K562 (cell line): Measurements from ENCODE around the gene RNF224. TPM values are rescaled to one million over a fixed set of nuclear protein-coding genes. Genes with fewer than 3 reads are reported as not detected.

Experiments used
- CBX3 ChIP-seq, 2 experiments: IDR thresholded peaks; 1 replicate in 1 of 2; 2 replicates in 1 of 2; pipeline ENCODE4 v1.6.1; 2012; ENCODE audit warnings: inconsistent platforms in 2 of 2, low read length in 2 of 2, borderline replicate concordance in 1 of 2, control low read depth in 1 of 2
- ZNF445 ChIP-seq: fragments of 250-450 bp; sonication (Bioruptor Pico); IDR thresholded peaks from 2 replicates; pipeline ENCODE4 v1.4.0; 2020; ENCODE audit warnings: low read depth, mild to moderate bottlenecking, moderate library complexity
- polyA plus RNA-seq, 8 experiments: library from polyadenylated mRNA; depleted of rRNA in 4 of 8; stranded (reverse) in 5 of 8; unstranded in 3 of 8; fragments of >200 nt; fragmentation: Nextera tagmentation in 2 of 8; fragmentation: Illumina TruSeq in 1 of 8; extraction: Ambion mirVana in 2 of 8; extraction: Trizol in 1 of 8; gene quantifications; 2 replicates each; pipeline versions ENCODE4 v1.2.1 to v1.2.3, GENCODE V29; 2011 to 2014; ENCODE audit warnings: inconsistent platforms in 1 of 8, missing spikeins in 1 of 8
- total RNA-seq, 7 experiments: library from RNA; depleted of rRNA in 6 of 7; stranded (reverse); fragments of >200 nt in 6 of 7; fragmentation: Illumina TruSeq in 2 of 7; extraction: Trizol in 2 of 7; gene quantifications; 2 replicates each; pipeline versions ENCODE4 v1.2.1 to v1.2.3, GENCODE V29; 2011 to 2021; ENCODE audit warnings: low replicate concordance in 1 of 7

RNF224 gene
- total and polyA plus RNA-seq, 9 of the 15 experiments (the other 6 are each of a cell fraction or from before 2014, with no cell fraction given): not detected

DNA sequence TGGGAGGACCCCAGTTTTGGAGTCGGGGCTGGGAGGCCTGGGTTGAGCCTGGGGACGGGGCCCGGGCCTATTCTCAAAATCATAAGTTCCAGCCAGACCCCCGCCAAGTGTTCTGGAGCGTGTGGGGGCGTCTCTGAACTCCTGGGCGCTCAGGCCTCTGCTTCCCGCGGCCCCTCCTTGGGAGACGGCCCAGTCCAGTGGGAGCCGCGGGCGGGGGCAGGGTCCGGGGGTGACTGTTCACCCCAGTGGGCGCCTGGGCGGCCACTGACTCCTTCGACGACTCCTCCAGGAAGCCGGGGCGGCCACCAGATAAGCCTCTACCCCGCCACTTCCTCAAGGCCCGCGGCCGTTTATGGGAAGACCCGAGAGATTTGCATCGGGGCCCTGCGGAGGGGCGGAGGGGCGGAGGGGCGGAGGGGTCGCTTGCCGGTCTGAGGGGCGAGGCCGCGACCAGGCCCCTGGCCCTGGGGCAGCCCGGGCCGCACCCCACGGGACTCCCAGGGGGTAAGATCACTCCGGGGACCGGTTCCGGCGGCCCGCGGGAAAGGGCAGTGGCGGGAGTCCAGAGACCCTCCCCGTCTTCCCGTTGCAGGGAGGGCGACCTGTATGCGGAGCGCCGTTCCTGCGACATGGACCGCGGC is 50.9 kb downstream of the RNF224 start (continued):
- no peak for TF ChIP-seq ZNF445 (CRISPR knock-in tag)
- TF ChIP-seq CBX3 (IDR thresholded peaks at IDR 0.05; ENCODE audit: borderline replicate concordance in 1 of 2, low read length in 2 of 2): no peak

Other genes with a start within 250 kb of the RNF224 start
Only the 7 nearest of the 32 such genes appear.
- 37.6 and 56.5 TPM in 2 replicates for gene TMEM203, start 21.9 kb upstream of the RNF224 start, total RNA-seq (2014; rRNA removed)
- 34.2 and 35.7 TPM in 2 replicates for gene TMEM203, start 21.9 kb upstream of the RNF224 start, total RNA-seq (2014; rRNA removed; fragmentation: Illumina TruSeq; extraction: Trizol)
- gene TMEM203, start 21.9 kb upstream of the RNF224 start, total RNA-seq (2015; rRNA removed; fragmentation: Illumina TruSeq; extraction: Trizol): 37.4 and 38.2 TPM in 2 replicates
- 59.5 and 64.2 TPM in 2 replicates for gene TMEM203, start 21.9 kb upstream of the RNF224 start, total RNA-seq (2021)
- 40.5 and 45.9 TPM in 2 replicates for gene TMEM203, start 21.9 kb upstream of the RNF224 start, polyA plus RNA-seq (2011; rRNA removed)
- 38.7 and 46.8 TPM in 2 replicates for gene TMEM203, start 21.9 kb upstream of the RNF224 start, polyA plus RNA-seq (2014; fragmentation: Illumina TruSeq; extraction: Trizol)
- 10 to 100 TPM in 1 of 2 experiments, 1 to 10 TPM in 1; 8.8 to 13.6 TPM for gene TMEM203, start 21.9 kb upstream of the RNF224 start, polyA plus RNA-seq (2014; fragmentation: Nextera tagmentation; extraction: Ambion mirVana)
- 38.2 and 47.5 TPM in 2 replicates for gene TMEM203, start 21.9 kb upstream of the RNF224 start, polyA plus RNA-seq (2014; rRNA removed)
- 15.7 and 30.2 TPM in 2 replicates for gene NDOR1, start 21.8 kb upstream of the RNF224 start, total RNA-seq (2014; rRNA removed)
- 1.9 and 2.7 TPM in 2 replicates for gene NDOR1, start 21.8 kb upstream of the RNF224 start, total RNA-seq (2014; rRNA removed; fragmentation: Illumina TruSeq; extraction: Trizol)
- 11.0 and 11.3 TPM in 2 replicates for gene NDOR1, start 21.8 kb upstream of the RNF224 start, total RNA-seq (2015; rRNA removed; fragmentation: Illumina TruSeq; extraction: Trizol)
- 32.6 and 36.9 TPM in 2 replicates for gene NDOR1, start 21.8 kb upstream of the RNF224 start, total RNA-seq (2021)
- gene NDOR1, start 21.8 kb upstream of the RNF224 start, polyA plus RNA-seq (2011; rRNA removed): 5.6 and 11.5 TPM in 2 replicates
- gene NDOR1, start 21.8 kb upstream of the RNF224 start, polyA plus RNA-seq (2014; fragmentation: Illumina TruSeq; extraction: Trizol): 6.9 and 17.5 TPM in 2 replicates
- under 1 TPM; 0.06 TPM for gene NDOR1, start 21.8 kb upstream of the RNF224 start, polyA plus RNA-seq (2014; fragmentation: Nextera tagmentation; extraction: Ambion mirVana)
- gene NDOR1, start 21.8 kb upstream of the RNF224 start, polyA plus RNA-seq (2014; rRNA removed): 30.4 and 35.0 TPM in 2 replicates
- gene RNF208, start 5.3 kb upstream of the RNF224 start, total RNA-seq (2014; rRNA removed): 0.50 and 0.90 TPM in 2 replicates
- gene RNF208, start 5.3 kb upstream of the RNF224 start, total RNA-seq (2014; rRNA removed; fragmentation: Illumina TruSeq; extraction: Trizol): not detected in 2 replicates
- gene RNF208, start 5.3 kb upstream of the RNF224 start, total RNA-seq (2015; rRNA removed; fragmentation: Illumina TruSeq; extraction: Trizol): 0.47 and 0.49 TPM in 2 replicates
- gene RNF208, start 5.3 kb upstream of the RNF224 start, total RNA-seq (2021): 6.6 and 6.9 TPM in 2 replicates
- gene RNF208, start 5.3 kb upstream of the RNF224 start, polyA plus RNA-seq (2011; rRNA removed): 0.15 and 1.3 TPM in 2 replicates
- gene RNF208, start 5.3 kb upstream of the RNF224 start, polyA plus RNA-seq (2014; fragmentation: Illumina TruSeq; extraction: Trizol): 0.62 and 2.4 TPM in 2 replicates
- under 1 TPM in 1 of 2 experiments, not detected in 1; 0.18 TPM for gene RNF208, start 5.3 kb upstream of the RNF224 start, polyA plus RNA-seq (2014; fragmentation: Nextera tagmentation; extraction: Ambion mirVana)
- 3.1 and 5.1 TPM in 2 replicates for gene RNF208, start 5.3 kb upstream of the RNF224 start, polyA plus RNA-seq (2014; rRNA removed)
- gene CYSRT1, start 2.3 kb upstream of the RNF224 start, total RNA-seq (2014; rRNA removed): 0.41 and 0.73 TPM in 2 replicates
- gene CYSRT1, start 2.3 kb upstream of the RNF224 start, total RNA-seq (2014; rRNA removed; fragmentation: Illumina TruSeq; extraction: Trizol): not detected in 2 replicates
- gene CYSRT1, start 2.3 kb upstream of the RNF224 start, total RNA-seq (2015; rRNA removed; fragmentation: Illumina TruSeq; extraction: Trizol): 0.22 and 0.60 TPM in 2 replicates
- gene CYSRT1, start 2.3 kb upstream of the RNF224 start, total RNA-seq (2021): 0.22 and 0.60 TPM in 2 replicates
- 0.24 and 0.91 TPM in 2 replicates for gene CYSRT1, start 2.3 kb upstream of the RNF224 start, polyA plus RNA-seq (2011; rRNA removed)
- gene CYSRT1, start 2.3 kb upstream of the RNF224 start, polyA plus RNA-seq (2014; fragmentation: Illumina TruSeq; extraction: Trizol): 0.32 TPM in 1 of 2 replicates, not detected in the other
- gene CYSRT1, start 2.3 kb upstream of the RNF224 start, polyA plus RNA-seq (2014; fragmentation: Nextera tagmentation; extraction: Ambion mirVana): under 1 TPM in 1 of 2 experiments, not detected in 1; 0.04 TPM
- 0.15 and 1.4 TPM in 2 replicates for gene CYSRT1, start 2.3 kb upstream of the RNF224 start, polyA plus RNA-seq (2014; rRNA removed)
- gene SLC34A3, start 3.4 kb downstream of the RNF224 start, total RNA-seq (2014; rRNA removed): not detected in 2 replicates
- gene SLC34A3, start 3.4 kb downstream of the RNF224 start, total RNA-seq (2014; rRNA removed; fragmentation: Illumina TruSeq; extraction: Trizol): not detected in 2 replicates
- gene SLC34A3, start 3.4 kb downstream of the RNF224 start, total RNA-seq (2015; rRNA removed; fragmentation: Illumina TruSeq; extraction: Trizol): not detected in 2 replicates
- gene SLC34A3, start 3.4 kb downstream of the RNF224 start, total RNA-seq (2021): not detected in 2 replicates
- not detected in 2 replicates for gene SLC34A3, start 3.4 kb downstream of the RNF224 start, polyA plus RNA-seq (2011; rRNA removed)
- not detected in 2 replicates for gene SLC34A3, start 3.4 kb downstream of the RNF224 start, polyA plus RNA-seq (2014; fragmentation: Illumina TruSeq; extraction: Trizol)
- not detected for gene SLC34A3, start 3.4 kb downstream of the RNF224 start, polyA plus RNA-seq (2014; fragmentation: Nextera tagmentation; extraction: Ambion mirVana)
- not detected in 2 replicates for gene SLC34A3, start 3.4 kb downstream of the RNF224 start, polyA plus RNA-seq (2014; rRNA removed)
- gene TUBB4B, start 13.8 kb downstream of the RNF224 start, total RNA-seq (2014; rRNA removed): 264 and 325 TPM in 2 replicates
- 86.3 and 117 TPM in 2 replicates for gene TUBB4B, start 13.8 kb downstream of the RNF224 start, total RNA-seq (2014; rRNA removed; fragmentation: Illumina TruSeq; extraction: Trizol)
- gene TUBB4B, start 13.8 kb downstream of the RNF224 start, total RNA-seq (2015; rRNA removed; fragmentation: Illumina TruSeq; extraction: Trizol): 287 and 291 TPM in 2 replicates
- gene TUBB4B, start 13.8 kb downstream of the RNF224 start, total RNA-seq (2021): 425 and 437 TPM in 2 replicates
- gene TUBB4B, start 13.8 kb downstream of the RNF224 start, polyA plus RNA-seq (2011; rRNA removed): 268 and 271 TPM in 2 replicates
- gene TUBB4B, start 13.8 kb downstream of the RNF224 start, polyA plus RNA-seq (2014; fragmentation: Illumina TruSeq; extraction: Trizol): 393 and 490 TPM in 2 replicates
- 10 to 100 TPM; 24.1 to 51.3 TPM for gene TUBB4B, start 13.8 kb downstream of the RNF224 start, polyA plus RNA-seq (2014; fragmentation: Nextera tagmentation; extraction: Ambion mirVana)
- 426 and 443 TPM in 2 replicates for gene TUBB4B, start 13.8 kb downstream of the RNF224 start, polyA plus RNA-seq (2014; rRNA removed)
- not detected in 2 replicates for gene STPG3, start 23.8 kb downstream of the RNF224 start, total RNA-seq (2014; rRNA removed)
- gene STPG3, start 23.8 kb downstream of the RNF224 start, total RNA-seq (2014; rRNA removed; fragmentation: Illumina TruSeq; extraction: Trizol): not detected in 2 replicates
- not detected in 2 replicates for gene STPG3, start 23.8 kb downstream of the RNF224 start, total RNA-seq (2015; rRNA removed; fragmentation: Illumina TruSeq; extraction: Trizol)
- gene STPG3, start 23.8 kb downstream of the RNF224 start, total RNA-seq (2021): not detected in 2 replicates
- not detected in 2 replicates for gene STPG3, start 23.8 kb downstream of the RNF224 start, polyA plus RNA-seq (2011; rRNA removed)
- not detected in 2 replicates for gene STPG3, start 23.8 kb downstream of the RNF224 start, polyA plus RNA-seq (2014; fragmentation: Illumina TruSeq; extraction: Trizol)
- not detected for gene STPG3, start 23.8 kb downstream of the RNF224 start, polyA plus RNA-seq (2014; fragmentation: Nextera tagmentation; extraction: Ambion mirVana)
- gene STPG3, start 23.8 kb downstream of the RNF224 start, polyA plus RNA-seq (2014; rRNA removed): not detected in 2 replicates